Gastroesophageal sphincter (tissue), 3 donors: ENCODE data around the gene EGR4.

Experiments used
- POLR2A ChIP-seq, 2 donors: fragments of 450-650 bp; IDR thresholded peaks; one replicate each; pipeline ENCODE4 v1.6.1; 2017; ENCODE audit warnings: antibody characterized with exemption in 2 of 2, mild to moderate bottlenecking in 2 of 2, moderate library complexity in 1 of 2
- POLR2AphosphoS5 ChIP-seq: sonication (generic); formaldehyde crosslinking; IDR thresholded peaks from one replicate; pipeline ENCODE4 v1.6.1; 2017; ENCODE audit warnings: antibody characterized with exemption
- TF ChIP-seq, protein P1 (sequence below), 4 experiments: fragments of 200-600 bp in 2 of 4; fragments of 450-650 bp in 2 of 4; sonication (generic) in 1 of 4; IDR thresholded peaks; one replicate each; pipeline ENCODE4 v1.5.1; 2017 to 2019; ENCODE audit warnings: antibody characterized with exemption in 4 of 4, mild to moderate bottlenecking in 2 of 4, moderate library complexity in 2 of 4

DNA sequence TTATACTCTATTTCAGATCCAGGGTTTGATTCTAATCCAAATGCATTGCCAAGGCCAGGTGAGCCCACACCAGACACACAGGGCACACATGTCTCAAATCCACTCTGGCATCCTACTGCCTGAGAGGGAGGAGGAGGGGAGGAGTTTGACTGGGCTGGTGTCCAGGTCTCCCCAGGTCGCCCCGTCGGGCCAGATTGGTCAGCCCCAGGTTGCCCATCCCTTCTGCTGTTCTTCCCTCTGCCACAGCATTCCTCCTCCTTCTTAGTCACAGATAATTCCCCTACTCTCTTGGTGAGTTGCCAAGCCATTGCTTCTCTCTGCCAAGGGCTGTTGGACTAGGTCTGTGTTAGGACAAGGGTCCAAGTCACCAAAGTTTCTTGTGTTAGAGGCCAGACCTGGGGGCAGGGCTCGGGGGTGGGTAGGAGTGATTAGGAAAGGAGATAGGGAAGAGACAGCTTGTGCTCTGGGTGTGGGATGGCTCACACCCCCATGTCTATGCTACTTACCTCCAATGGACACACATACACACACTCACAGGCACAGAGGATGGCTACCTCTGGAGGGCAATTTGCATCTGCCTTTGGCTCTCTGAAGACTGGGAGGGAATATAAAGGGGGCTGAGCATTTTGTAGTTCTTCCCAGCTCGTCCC is 2.5 kb upstream of the EGR4 start:
- TF ChIP-seq, protein P1, sequence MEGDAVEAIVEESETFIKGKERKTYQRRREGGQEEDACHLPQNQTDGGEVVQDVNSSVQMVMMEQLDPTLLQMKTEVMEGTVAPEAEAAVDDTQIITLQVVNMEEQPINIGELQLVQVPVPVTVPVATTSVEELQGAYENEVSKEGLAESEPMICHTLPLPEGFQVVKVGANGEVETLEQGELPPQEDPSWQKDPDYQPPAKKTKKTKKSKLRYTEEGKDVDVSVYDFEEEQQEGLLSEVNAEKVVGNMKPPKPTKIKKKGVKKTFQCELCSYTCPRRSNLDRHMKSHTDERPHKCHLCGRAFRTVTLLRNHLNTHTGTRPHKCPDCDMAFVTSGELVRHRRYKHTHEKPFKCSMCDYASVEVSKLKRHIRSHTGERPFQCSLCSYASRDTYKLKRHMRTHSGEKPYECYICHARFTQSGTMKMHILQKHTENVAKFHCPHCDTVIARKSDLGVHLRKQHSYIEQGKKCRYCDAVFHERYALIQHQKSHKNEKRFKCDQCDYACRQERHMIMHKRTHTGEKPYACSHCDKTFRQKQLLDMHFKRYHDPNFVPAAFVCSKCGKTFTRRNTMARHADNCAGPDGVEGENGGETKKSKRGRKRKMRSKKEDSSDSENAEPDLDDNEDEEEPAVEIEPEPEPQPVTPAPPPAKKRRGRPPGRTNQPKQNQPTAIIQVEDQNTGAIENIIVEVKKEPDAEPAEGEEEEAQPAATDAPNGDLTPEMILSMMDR (IDR thresholded peaks at IDR 0.05) = no peak
- TF ChIP-seq POLR2AphosphoS5 (no peak), POLR2A (IDR thresholded peaks at IDR 0.05) (no peak)
